Measurements from ENCODE around the gene SF1. TPM values are rescaled to one million over a fixed set of nuclear protein-coding genes. Genes with fewer than 3 reads are reported as not detected.

The SF1 gene
- total and polyA plus RNA-seq, 2 of the 8 experiments (the other 6 are each of a cell fraction or from before 2014, with no cell fraction given), result 72.7 to 353 TPM

DNA sequence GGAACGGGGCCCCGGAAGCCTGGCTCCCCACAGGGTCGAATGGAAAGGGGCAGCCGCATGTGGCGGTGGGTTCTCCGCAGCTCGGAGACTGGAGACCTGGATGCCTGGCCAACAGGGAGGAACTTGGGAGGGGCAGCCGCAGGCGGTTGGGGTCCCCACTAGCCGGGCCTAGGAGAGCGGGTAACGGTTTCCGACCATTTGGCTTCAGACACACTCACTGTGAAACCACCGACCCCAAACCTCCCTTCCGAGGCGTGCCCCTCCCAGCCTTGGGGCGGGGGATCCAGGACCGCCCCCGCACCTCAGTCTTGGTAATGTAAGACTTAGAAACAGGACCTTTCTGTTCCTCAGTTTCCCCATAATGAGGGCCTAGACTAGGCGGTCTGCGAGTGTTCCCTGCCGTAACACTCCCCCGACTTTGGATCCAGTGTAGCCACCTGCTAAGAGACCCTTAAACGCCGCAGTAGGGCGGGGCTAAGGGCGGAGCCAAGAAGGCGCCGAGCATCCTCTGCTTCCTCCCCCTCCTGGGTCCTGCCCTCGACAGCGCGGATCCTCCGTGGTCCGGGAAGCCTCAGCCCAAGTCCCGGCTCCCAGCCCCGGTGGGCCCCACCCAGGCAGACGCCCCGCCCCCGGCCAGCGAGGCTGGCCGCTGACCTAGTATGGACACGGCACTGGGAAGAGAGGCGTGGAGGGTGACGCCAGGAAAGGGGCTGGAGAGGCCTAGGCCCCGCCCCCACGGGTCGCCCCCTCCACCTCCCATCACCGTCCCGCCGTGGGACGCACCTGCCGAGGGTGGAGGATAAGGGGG lies 32.6 kb downstream of the SF1 start (continued):
- TF ChIP-seq SP1 (IDR thresholded peaks at IDR 0.05; ENCODE audit: low read depth, low read length) (peak; percentile 29; the same call in 1 of the 2 replicates), KDM4A (IDR thresholded peaks at IDR 0.05; ENCODE audit: low read depth, low read length, severe bottlenecking) (peak; percentile 31), BACH1 (IDR thresholded peaks at IDR 0.05; ENCODE audit: low read length) (peak; percentile 42; the same call in 1 of the 2 replicates), KDM1A (IDR thresholded peaks at IDR 0.05; ENCODE audit: borderline replicate concordance, low read length) (peak; percentile 88)

Measured in H1 (cell line).